K562 (cell line): Measurements from ENCODE around the gene DHDH. TPM values are rescaled to one million over a fixed set of nuclear protein-coding genes. Genes with fewer than 3 reads are reported as not detected.

Experiments used
- ATAC-seq: fragments of 200-7000 bp; cut with Tn5 transposase; 3 replicates; pipeline ENCODE4 v1.9.1; 2020; ENCODE audit warnings: moderate library complexity
- BruUV-seq: library from RNA; stranded (reverse); fragments of 400-500 nt; replicated peaks from 2 replicates; lab custom pipeline; 2021; lab: Mats Ljungman, UMichigan
- CTCF ChIA-PET: fragments of 300-600 bp; formaldehyde crosslinking; extraction: SDS; loops from one replicate; lab custom pipeline; 2021; ENCODE audit warnings: low intra/inter-chr PET ratio; lab: Yijun Ruan, JAX
- POLR2A ChIA-PET: fragments of 300-600, 350-650 bp; sonication (Branson Sonifier 250); formaldehyde crosslinking; extraction: SDS; loops from one replicate; lab custom pipeline; 2021; ENCODE audit warnings: antibody characterized with exemption, inconsistent platforms; lab: Yijun Ruan, JAX
- DNase-seq, 4 experiments: peaks; one replicate each; pipeline versions ENCODE4 v3.0.0 to v3.0.0-alpha.2; 2011 to 2018; ENCODE audit warnings: low spot score in 3 of 4, mixed read lengths in 3 of 4; ENCODE audit errors: extremely low read depth in 1 of 4
- FAIRE-seq: peaks from 2 replicates; lab custom pipeline; 2011; peaks lifted over from hg19 to GRCh38; lab: Jason Lieb, UNC
- H2AFZ ChIP-seq: 2 replicates; pipeline ENCODE4 v1.6.0; 2011; ENCODE audit warnings: low read depth, low read length, control low read depth, inconsistent platforms
- H3K27ac ChIP-seq: fragments of 200-600 bp; 3 replicates; pipeline ENCODE4 v1.8.0; 2011; ENCODE audit warnings: low read depth, mild to moderate bottlenecking, control low read depth, inconsistent platforms, low read length, moderate library complexity, mixed read lengths; ENCODE audit errors: extremely low read depth
- H3K27me3 ChIP-seq, 2 experiments: fragments of 300-600 bp in 1 of 2; 2 replicates in 1 of 2; 3 replicates in 1 of 2; pipeline versions ENCODE4 v1.6.0 to v1.8.0; 2011; ENCODE audit warnings: inconsistent platforms in 2 of 2, low read length in 2 of 2, mild to moderate bottlenecking in 1 of 2, mixed read lengths in 1 of 2, moderate library complexity in 1 of 2; ENCODE audit not compliant: control insufficient read depth in 2 of 2, insufficient read depth in 2 of 2
- H3K36me3 ChIP-seq: fragments of 300-600 bp; 3 replicates; pipeline ENCODE4 v1.8.0; 2011; ENCODE audit warnings: mild to moderate bottlenecking, low read length, inconsistent platforms; ENCODE audit not compliant: control insufficient read depth, insufficient read depth
- H3K4me1 ChIP-seq, 2 experiments: fragments of 200-600 bp in 1 of 2; replicated peaks in 1 of 2; 2 replicates in 1 of 2; 3 replicates in 1 of 2; pipeline versions ENCODE4 v1.5.1 to v1.8.0; 2011; ENCODE audit warnings: inconsistent platforms in 2 of 2, low read length in 2 of 2, mild to moderate bottlenecking in 1 of 2, mixed read lengths in 1 of 2, moderate library complexity in 1 of 2; ENCODE audit not compliant: control insufficient read depth in 2 of 2, insufficient read depth in 2 of 2
- H3K4me2 ChIP-seq: 2 replicates; pipeline ENCODE4 v1.6.1; 2011; ENCODE audit warnings: low read length, control low read depth, inconsistent platforms, mixed read lengths; ENCODE audit not compliant: insufficient read depth
- H3K4me3 ChIP-seq: fragments of 200-600 bp; sonication (generic), shearing (Covaris generic); 2 replicates; pipeline ENCODE4 v1.5.1; 2016; ENCODE audit warnings: control low read depth, inconsistent platforms
- H3K79me2 ChIP-seq: fragments of 200-600 bp; 3 replicates; pipeline ENCODE4 v1.8.0; 2011; ENCODE audit warnings: low read length, inconsistent platforms; ENCODE audit not compliant: control insufficient read depth, insufficient read depth
- H3K9ac ChIP-seq, 2 experiments: 2 replicates each; pipeline versions ENCODE4 v1.6.0 to v1.6.1; 2011; ENCODE audit warnings: low read depth in 2 of 2, low read length in 2 of 2, control low read depth in 1 of 2, inconsistent platforms in 1 of 2, mild to moderate bottlenecking in 1 of 2, mixed read lengths in 1 of 2; ENCODE audit not compliant: insufficient read depth in 1 of 2
- H3K9me1 ChIP-seq: one replicate; pipeline ENCODE4 v1.6.0; 2011; ENCODE audit warnings: inconsistent platforms, mild to moderate bottlenecking, low read length, moderate library complexity; ENCODE audit not compliant: control insufficient read depth, insufficient read depth
- H3K9me3 ChIP-seq: replicated peaks from 2 replicates; pipeline ENCODE4 v1.5.1; 2011; ENCODE audit warnings: low read depth, low read length, inconsistent platforms; ENCODE audit not compliant: control insufficient read depth, insufficient read depth
- H4K20me1 ChIP-seq: replicated peaks from 2 replicates; pipeline ENCODE4 v1.6.1; 2011; ENCODE audit warnings: low read length, inconsistent platforms, mixed read lengths; ENCODE audit not compliant: control insufficient read depth, insufficient read depth
- GTF2F1 ChIP-seq: IDR thresholded peaks from 2 replicates; pipeline ENCODE4 v1.6.1; 2011; ENCODE audit warnings: low read depth, low read length, improper control_type of control experiment
- RFX5 ChIP-seq: IDR thresholded peaks from 2 replicates; pipeline ENCODE4 v1.6.1; 2011; ENCODE audit warnings: low read depth, mild to moderate bottlenecking, improper control_type of control experiment, low read length
- SMARCA4 ChIP-seq: fragments of 450-650 bp; IDR thresholded peaks from 2 replicates; pipeline ENCODE4 v1.6.1; 2016
- TAF15 ChIP-seq: fragments of 200-400 bp; formaldehyde crosslinking; IDR thresholded peaks from 2 replicates; pipeline ENCODE4 v1.6.1; 2017; ENCODE audit warnings: mild to moderate bottlenecking, low read depth, low read length, moderate library complexity
- ZFP36 ChIP-seq: fragments of 150-350 bp; IDR thresholded peaks from 2 replicates; pipeline ENCODE4 v1.6.1; 2018; ENCODE audit warnings: low read length, low read depth; ENCODE audit not compliant: partially characterized antibody
- ZNF212 ChIP-seq: fragments of 450-650 bp; formaldehyde crosslinking; IDR thresholded peaks from 2 replicates; pipeline ENCODE4 v1.4.0; 2020; ENCODE audit warnings: mild to moderate bottlenecking
- WGBS: fragments of 100-300 bp; shearing (Covaris generic); methylation state at CpG from one replicate; pipeline ENCODE4 v1.1.6; 2016; ENCODE audit warnings: low coverage, mixed read lengths; ENCODE audit not compliant: insufficient coverage; ENCODE audit errors: missing lambda C conversion rate; 5-methylcytosine and 5-hydroxymethylcytosine counted together
- in situ Hi-C: fragments of 300-500 bp; cut with MboI; formaldehyde crosslinking; loops from 4 replicates; pipeline ENCODE4 v1.15.0; 2018; ENCODE audit warnings: inconsistent platforms, mixed read lengths
- intact Hi-C: fragments of 100-400 bp; cut with micrococcal nuclease; formaldehyde crosslinking; loops from 2 replicates; pipeline ENCODE4 v1.14.2; 2022
- polyA plus RNA-seq, 8 experiments: library from polyadenylated mRNA; depleted of rRNA in 4 of 8; stranded (reverse) in 5 of 8; unstranded in 3 of 8; fragments of >200 nt; fragmentation: Nextera tagmentation in 2 of 8; fragmentation: Illumina TruSeq in 1 of 8; extraction: Ambion mirVana in 2 of 8; extraction: Trizol in 1 of 8; gene quantifications; 2 replicates each; pipeline versions ENCODE4 v1.2.1 to v1.2.3, GENCODE V29; 2011 to 2014; ENCODE audit warnings: inconsistent platforms in 1 of 8, missing spikeins in 1 of 8
- total RNA-seq, 7 experiments: library from RNA; depleted of rRNA in 6 of 7; stranded (reverse); fragments of >200 nt in 6 of 7; fragmentation: Illumina TruSeq in 2 of 7; extraction: Trizol in 2 of 7; gene quantifications; 2 replicates each; pipeline versions ENCODE4 v1.2.1 to v1.2.3, GENCODE V29; 2011 to 2021; ENCODE audit warnings: low replicate concordance in 1 of 7
- TF ChIP-seq, protein P1 (sequence below): sonication (generic); formaldehyde crosslinking; IDR thresholded peaks from 2 replicates; pipeline ENCODE4 v1.9.0; 2022; ENCODE audit warnings: mild to moderate bottlenecking, missing genetic modification reagents
- TF ChIP-seq, protein P2 (sequence below): fragments of 250-450 bp; sonication (Bioruptor Pico); IDR thresholded peaks from 2 replicates; pipeline ENCODE4 v1.8.0; 2022; ENCODE audit warnings: inconsistent platforms
- TF ChIP-seq, protein P3 (sequence below): fragments of 250-450 bp; sonication (Bioruptor Pico); IDR thresholded peaks from 2 replicates; pipeline ENCODE4 v1.5.0; 2020; ENCODE audit warnings: mild to moderate bottlenecking
- TF ChIP-seq, protein P4 (sequence below): fragments of 450-650 bp; IDR thresholded peaks from 2 replicates; pipeline ENCODE4 v1.6.1; 2018; ENCODE audit not compliant: partially characterized antibody
- TF ChIP-seq, protein P5 (sequence below): sonication (generic); formaldehyde crosslinking; IDR thresholded peaks from 2 replicates; pipeline ENCODE4 v1.5.0; 2020; ENCODE audit warnings: missing genetic modification reagents

The DHDH gene
- total and polyA plus RNA-seq, 9 of the 15 experiments (the other 6 are each of a cell fraction or from before 2014, with no cell fraction given), result 0.37 to 1.9 (median 0.87) TPM

DNA sequence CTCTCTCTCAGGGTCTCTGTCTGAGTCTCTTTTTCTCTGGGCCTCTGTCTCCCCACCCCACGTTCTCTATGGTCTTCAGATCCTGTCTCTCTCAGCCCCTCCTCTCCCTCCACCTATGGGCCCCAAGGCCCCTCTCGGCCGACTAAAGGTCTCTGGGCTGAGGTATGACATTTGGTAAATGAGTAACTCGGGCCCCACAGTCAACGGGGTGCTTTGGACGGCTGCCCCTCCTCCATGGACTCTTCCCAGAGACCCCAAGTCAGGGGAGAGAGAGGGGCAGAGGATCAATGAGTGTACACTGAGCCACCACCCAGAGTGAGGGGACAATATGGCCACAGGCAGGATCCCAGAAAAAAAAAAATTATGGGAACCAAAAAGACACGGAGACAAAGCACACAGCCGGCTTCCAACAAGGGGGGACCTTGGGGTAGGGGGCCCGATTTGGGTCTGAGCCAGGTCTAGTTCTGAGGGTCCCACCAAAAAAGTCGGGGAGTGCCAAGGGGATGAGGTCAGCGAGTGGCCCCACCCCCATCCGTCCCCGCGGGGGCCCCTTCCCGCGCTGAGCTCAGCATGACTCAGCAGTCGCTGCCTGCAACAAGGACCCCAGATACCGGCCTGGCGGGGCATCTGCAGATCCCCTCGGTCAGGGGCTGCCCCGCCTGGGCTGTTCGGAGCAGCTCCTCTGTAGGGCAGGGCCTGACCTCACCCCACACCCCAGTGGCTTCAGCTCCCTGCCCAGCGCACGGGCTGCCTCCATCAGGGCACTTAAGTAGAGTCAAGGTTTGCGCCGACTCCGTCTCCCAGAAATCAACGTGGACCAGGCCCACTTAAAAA is 30.1 kb downstream of the DHDH start:
- peak overlapping the region; percentile 93 to 95 for H3K9ac ChIP-seq
- peak; percentile 80 for FAIRE-seq
- TF ChIP-seq ZFP36, result no peak
- 0 out of 2 replicates have a peak, but pooled peaks have one; percentile 53 for TF ChIP-seq ZNF212 (CRISPR knock-in tag)
- TF ChIP-seq, protein P1, sequence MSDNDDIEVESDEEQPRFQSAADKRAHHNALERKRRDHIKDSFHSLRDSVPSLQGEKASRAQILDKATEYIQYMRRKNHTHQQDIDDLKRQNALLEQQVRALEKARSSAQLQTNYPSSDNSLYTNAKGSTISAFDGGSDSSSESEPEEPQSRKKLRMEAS (CRISPR knock-in tag), result peak; percentile 73
- peak; percentile 91 for TF ChIP-seq SMARCA4
- TF ChIP-seq, protein P2, sequence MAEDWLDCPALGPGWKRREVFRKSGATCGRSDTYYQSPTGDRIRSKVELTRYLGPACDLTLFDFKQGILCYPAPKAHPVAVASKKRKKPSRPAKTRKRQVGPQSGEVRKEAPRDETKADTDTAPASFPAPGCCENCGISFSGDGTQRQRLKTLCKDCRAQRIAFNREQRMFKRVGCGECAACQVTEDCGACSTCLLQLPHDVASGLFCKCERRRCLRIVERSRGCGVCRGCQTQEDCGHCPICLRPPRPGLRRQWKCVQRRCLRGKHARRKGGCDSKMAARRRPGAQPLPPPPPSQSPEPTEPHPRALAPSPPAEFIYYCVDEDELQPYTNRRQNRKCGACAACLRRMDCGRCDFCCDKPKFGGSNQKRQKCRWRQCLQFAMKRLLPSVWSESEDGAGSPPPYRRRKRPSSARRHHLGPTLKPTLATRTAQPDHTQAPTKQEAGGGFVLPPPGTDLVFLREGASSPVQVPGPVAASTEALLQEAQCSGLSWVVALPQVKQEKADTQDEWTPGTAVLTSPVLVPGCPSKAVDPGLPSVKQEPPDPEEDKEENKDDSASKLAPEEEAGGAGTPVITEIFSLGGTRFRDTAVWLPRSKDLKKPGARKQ (CRISPR knock-in tag), result no peak
- no peak for TF ChIP-seq TAF15
- no peak for TF ChIP-seq RFX5
- peak; percentile 75; the same call in 1 of the 2 replicates for TF ChIP-seq GTF2F1
- TF ChIP-seq, protein P3, sequence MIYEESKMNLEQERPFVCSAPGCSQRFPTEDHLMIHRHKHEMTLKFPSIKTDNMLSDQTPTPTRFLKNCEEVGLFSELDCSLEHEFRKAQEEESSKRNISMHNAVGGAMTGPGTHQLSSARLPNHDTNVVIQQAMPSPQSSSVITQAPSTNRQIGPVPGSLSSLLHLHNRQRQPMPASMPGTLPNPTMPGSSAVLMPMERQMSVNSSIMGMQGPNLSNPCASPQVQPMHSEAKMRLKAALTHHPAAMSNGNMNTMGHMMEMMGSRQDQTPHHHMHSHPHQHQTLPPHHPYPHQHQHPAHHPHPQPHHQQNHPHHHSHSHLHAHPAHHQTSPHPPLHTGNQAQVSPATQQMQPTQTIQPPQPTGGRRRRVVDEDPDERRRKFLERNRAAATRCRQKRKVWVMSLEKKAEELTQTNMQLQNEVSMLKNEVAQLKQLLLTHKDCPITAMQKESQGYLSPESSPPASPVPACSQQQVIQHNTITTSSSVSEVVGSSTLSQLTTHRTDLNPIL (CRISPR knock-in tag), result no peak; the same call in 1 of the 2 replicates
- TF ChIP-seq, protein P4, sequence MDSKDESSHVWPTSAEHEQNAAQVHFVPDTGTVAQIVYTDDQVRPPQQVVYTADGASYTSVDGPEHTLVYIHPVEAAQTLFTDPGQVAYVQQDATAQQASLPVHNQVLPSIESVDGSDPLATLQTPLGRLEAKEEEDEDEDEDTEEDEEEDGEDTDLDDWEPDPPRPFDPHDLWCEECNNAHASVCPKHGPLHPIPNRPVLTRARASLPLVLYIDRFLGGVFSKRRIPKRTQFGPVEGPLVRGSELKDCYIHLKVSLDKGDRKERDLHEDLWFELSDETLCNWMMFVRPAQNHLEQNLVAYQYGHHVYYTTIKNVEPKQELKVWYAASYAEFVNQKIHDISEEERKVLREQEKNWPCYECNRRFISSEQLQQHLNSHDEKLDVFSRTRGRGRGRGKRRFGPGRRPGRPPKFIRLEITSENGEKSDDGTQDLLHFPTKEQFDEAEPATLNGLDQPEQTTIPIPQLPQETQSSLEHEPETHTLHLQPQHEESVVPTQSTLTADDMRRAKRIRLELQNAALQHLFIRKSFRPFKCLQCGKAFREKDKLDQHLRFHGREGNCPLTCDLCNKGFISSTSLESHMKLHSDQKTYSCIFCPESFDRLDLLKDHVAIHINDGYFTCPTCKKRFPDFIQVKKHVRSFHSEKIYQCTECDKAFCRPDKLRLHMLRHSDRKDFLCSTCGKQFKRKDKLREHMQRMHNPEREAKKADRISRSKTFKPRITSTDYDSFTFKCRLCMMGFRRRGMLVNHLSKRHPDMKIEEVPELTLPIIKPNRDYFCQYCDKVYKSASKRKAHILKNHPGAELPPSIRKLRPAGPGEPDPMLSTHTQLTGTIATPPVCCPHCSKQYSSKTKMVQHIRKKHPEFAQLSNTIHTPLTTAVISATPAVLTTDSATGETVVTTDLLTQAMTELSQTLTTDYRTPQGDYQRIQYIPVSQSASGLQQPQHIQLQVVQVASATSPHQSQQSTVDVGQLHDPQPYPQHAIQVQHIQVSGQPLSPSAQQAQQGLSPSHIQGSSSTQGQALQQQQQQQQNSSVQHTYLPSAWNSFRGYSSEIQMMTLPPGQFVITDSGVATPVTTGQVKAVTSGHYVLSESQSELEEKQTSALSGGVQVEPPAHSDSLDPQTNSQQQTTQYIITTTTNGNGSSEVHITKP, result peak; percentile 45
- TF ChIP-seq, protein P5, sequence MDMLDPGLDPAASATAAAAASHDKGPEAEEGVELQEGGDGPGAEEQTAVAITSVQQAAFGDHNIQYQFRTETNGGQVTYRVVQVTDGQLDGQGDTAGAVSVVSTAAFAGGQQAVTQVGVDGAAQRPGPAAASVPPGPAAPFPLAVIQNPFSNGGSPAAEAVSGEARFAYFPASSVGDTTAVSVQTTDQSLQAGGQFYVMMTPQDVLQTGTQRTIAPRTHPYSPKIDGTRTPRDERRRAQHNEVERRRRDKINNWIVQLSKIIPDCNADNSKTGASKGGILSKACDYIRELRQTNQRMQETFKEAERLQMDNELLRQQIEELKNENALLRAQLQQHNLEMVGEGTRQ (CRISPR knock-in tag), result no peak

More for the DNA sequence above, 30.1 kb downstream of the DHDH start:
- Histone ChIP-seq H3K79me2 (peaks cover 56% of the 10 kb centered on the region), H3K27ac (peak overlapping the region; percentile 99), H4K20me1 (peaks cover 17% of the 10 kb centered on the region), H2AFZ (peak overlapping the region; percentile 4; the same call in 1 of the 2 replicates), H3K4me2 (peak overlapping the region; percentile 89), H3K9me3 (no peaks in the 10 kb centered on the region), H3K9me1 (no peaks in the 10 kb centered on the region), H3K4me3 (peak overlapping the region; percentile 45), H3K36me3 (peaks cover 36% of the 10 kb centered on the region), H3K27me3 (no peaks in the 10 kb centered on the region), H3K4me1 (peaks cover 31 to 51% of the 10 kb centered on the region in 2 experiments)
- BruUV-seq, result no TSS peak
- DNase-seq, result peak; percentile 80 to 94 (median 87)
- ChIA-PET CTCF (no interaction called here), POLR2A (interaction anchor here (0.6 to 14.5 kb wide), 13 partner anchors 8 to 602 kb away, joined by 3 to 439 read pairs (median 5); partner anchors contain the start of genes BAX, GYS1, NUCB1 and PPP1R15A)
- ATAC-seq, result peak; percentile 25
- intact Hi-C loops, result no loop called here
- WGBS, result under 1% methylated on average over 22 of the region's 28 CpGs
- in situ Hi-C loops, result loop anchor here (10.0 kb wide), 1 partner anchor 89 kb away; the partner anchor contains the start of gene PPP1R15A
